Neural crest cell (in vitro differentiated cells): Measurements from ENCODE around the gene STX3. TPM values are rescaled to one million over a fixed set of nuclear protein-coding genes. Genes with fewer than 3 reads are reported as not detected.

Experiments
- DNase-seq: peaks from one replicate; pipeline ENCODE4 v3.0.0; 2021; ENCODE audit warnings: low read depth, mixed read lengths, low spot score
- H3K27ac Mint-ChIP-seq: one replicate; pipeline ENCODE4 v1.8.0; 2021; ENCODE audit warnings: mild to moderate bottlenecking, mixed read lengths; ENCODE audit not compliant: unreplicated experiment
- H3K27me3 Mint-ChIP-seq: 2 replicates; pipeline ENCODE4 v1.8.0; 2021; ENCODE audit warnings: low read depth, mild to moderate bottlenecking, mixed read lengths
- H3K36me3 Mint-ChIP-seq: 2 replicates; pipeline ENCODE4 v1.8.0; 2021; ENCODE audit warnings: low read depth, mild to moderate bottlenecking, mixed read lengths
- H3K4me1 Mint-ChIP-seq: 2 replicates; pipeline ENCODE4 v1.8.0; 2021; ENCODE audit warnings: mixed read lengths
- H3K4me3 Mint-ChIP-seq: one replicate; pipeline ENCODE4 v1.8.0; 2021; ENCODE audit warnings: mild to moderate bottlenecking, mixed read lengths
- H3K9me3 Mint-ChIP-seq: 2 replicates; pipeline ENCODE4 v1.8.0; 2021; ENCODE audit warnings: mixed read lengths
- CTCF ChIP-seq: fragments of 200-600 bp; sonication (generic); conservative IDR thresholded peaks from 2 replicates; pipeline ENCODE4 v1.5.0; 2021; ENCODE audit warnings: antibody characterized with exemption, mild to moderate bottlenecking
- total RNA-seq: library from RNA; stranded (reverse); gene quantifications from 2 replicates; pipeline ENCODE4 v1.2.1, GENCODE V29; 2021

The STX3 gene
- total RNA-seq, 1 donor from 2014 or later: 6.5 TPM

DNA sequence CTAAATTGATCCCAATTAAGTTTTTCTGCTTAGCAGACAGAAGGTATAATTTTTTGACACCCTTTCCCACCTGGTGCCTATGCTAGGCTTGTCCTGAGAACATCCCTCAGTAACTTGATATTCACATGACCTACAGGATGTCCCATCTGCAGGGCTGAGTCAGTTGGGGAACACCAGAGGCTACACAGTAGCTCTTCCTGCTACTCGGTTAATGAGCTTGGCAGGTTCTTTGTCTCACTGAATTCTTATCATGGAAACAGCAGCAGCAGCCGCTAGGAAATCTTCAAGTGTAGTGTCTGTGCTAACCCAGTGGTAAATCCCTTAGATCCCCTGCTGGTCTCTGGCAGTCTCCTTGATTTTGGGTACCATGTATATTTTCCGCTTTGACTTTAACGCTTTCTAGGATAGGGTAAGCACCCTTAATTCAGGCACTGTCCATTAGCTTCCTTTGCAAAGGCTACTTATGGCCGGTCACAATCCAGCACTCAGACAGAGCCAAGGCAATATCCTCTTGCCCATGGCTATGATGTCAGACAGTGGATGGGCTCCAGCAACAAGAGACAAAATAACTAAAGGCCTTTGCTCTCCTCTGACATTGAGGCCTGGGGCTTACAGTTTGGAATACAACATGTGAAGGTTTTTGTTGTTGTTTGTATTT, 46.9 kb downstream of the STX3 start:
- DNase-seq: no peak
- no peaks in the 10 kb centered on the region for H3K4me1 Mint-ChIP-seq
- H3K9me3 Mint-ChIP-seq: no peaks in the 10 kb centered on the region
- no peak for TF ChIP-seq CTCF
- H3K27me3 Mint-ChIP-seq: no peaks in the 10 kb centered on the region
- peaks cover 4% of the 10 kb centered on the region for H3K36me3 Mint-ChIP-seq
- H3K27ac Mint-ChIP-seq: peak overlapping the region; percentile 59
- H3K4me3 Mint-ChIP-seq: no peak overlapping the region

GRCh38 chr11:59802639-59803176, 47.5 kb downstream of the STX3 start:
- Mint-ChIP-seq H3K9me3 (no peaks in the 10 kb centered on the region), H3K4me1 (no peaks in the 10 kb centered on the region), H3K4me3 (no peak overlapping the region), H3K27ac (no peak overlapping the region), H3K27me3 (no peaks in the 10 kb centered on the region), H3K36me3 (peaks cover 4% of the 10 kb centered on the region)
- TF ChIP-seq CTCF: peak; percentile 76
- peak; percentile 14 for DNase-seq

DNA sequence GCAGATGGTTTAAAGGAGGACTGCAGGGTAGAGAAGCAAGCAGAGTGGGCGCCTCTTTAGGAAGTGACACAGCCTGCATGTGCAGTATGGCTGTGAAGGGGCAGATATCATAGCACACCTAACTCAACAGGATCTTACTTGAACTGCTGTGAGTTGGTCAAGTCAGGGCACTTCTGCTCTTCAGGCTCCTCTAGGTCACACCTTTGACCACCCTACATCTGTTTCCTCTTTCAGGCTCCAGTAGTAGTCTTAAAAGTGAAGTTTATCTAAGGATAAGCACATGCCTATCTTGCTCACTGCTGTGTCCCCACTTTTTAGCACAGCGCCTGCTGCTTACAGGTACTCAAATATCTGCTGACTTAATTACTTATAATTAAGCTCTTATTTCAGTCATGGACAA, 48.9 kb downstream of the STX3 start:
- H3K27ac Mint-ChIP-seq: no peak overlapping the region
- no peak for DNase-seq
- no peaks in the 10 kb centered on the region for H3K9me3 Mint-ChIP-seq
- no peak for TF ChIP-seq CTCF
- H3K4me1 Mint-ChIP-seq: no peaks in the 10 kb centered on the region
- peaks cover 4% of the 10 kb centered on the region for H3K36me3 Mint-ChIP-seq
- no peak overlapping the region for H3K4me3 Mint-ChIP-seq
- H3K27me3 Mint-ChIP-seq: no peaks in the 10 kb centered on the region

GRCh38 chr11:59807047-59807610, 52.0 kb downstream of the STX3 start:
- no peak for DNase-seq
- Mint-ChIP-seq H3K4me3 (peak overlapping the region; percentile 23), H3K27me3 (peaks cover 9% of the 10 kb centered on the region), H3K4me1 (peaks cover 16% of the 10 kb centered on the region), H3K36me3 (peaks cover 8% of the 10 kb centered on the region), H3K9me3 (peaks cover 5% of the 10 kb centered on the region), H3K27ac (no peak overlapping the region)
- no peak for TF ChIP-seq CTCF

- peak; percentile 80 for DNase-seq
- Mint-ChIP-seq H3K4me1 (peaks cover 16% of the 10 kb centered on the region), H3K9me3 (peaks cover 5% of the 10 kb centered on the region), H3K27me3 (peaks cover 29% of the 10 kb centered on the region), H3K36me3 (peaks cover 8% of the 10 kb centered on the region), H3K4me3 (peak within 1 kb of the TSS; percentile 96), H3K27ac (peak within 1 kb of the TSS; percentile 71)
- TF ChIP-seq CTCF: peak; percentile 55
Observed at GRCh38 chr11:59810189-59810910, 55.2 kb downstream of the STX3 start, which contains the start of gene MRPL16. Gene MRPL16 (minus strand): TSS chr11:59810778. CDS start chr11:59810658, 120 bp downstream.
